Left renal pelvis (tissue), 4 donors: ENCODE results near the gene E2F4. TPM values are rescaled to one million over a fixed set of nuclear protein-coding genes. Genes with fewer than 3 reads are reported as not detected.
A peak's percentile ranks its signal among the peaks of the same experiment; 100 is the strongest.

ENCODE experiments used
- DNase-seq, 4 donors: peaks; one replicate each; pipeline ENCODE4 v3.0.0-alpha.2; 2013; ENCODE audit warnings: low read depth in 4 of 4, low spot score in 3 of 4
- polyA plus RNA-seq, 4 donors: library from polyadenylated mRNA; unstranded; fragments of 120-200 nt; gene quantifications; one replicate each; pipeline ENCODE4 v1.2.1, GENCODE V29; 2013; ENCODE audit not compliant: insufficient read length in 4 of 4

E2F4 gene
- polyA plus RNA-seq, 4 donors: 50.0 to 71.4 (median 50.9) TPM

DNA sequence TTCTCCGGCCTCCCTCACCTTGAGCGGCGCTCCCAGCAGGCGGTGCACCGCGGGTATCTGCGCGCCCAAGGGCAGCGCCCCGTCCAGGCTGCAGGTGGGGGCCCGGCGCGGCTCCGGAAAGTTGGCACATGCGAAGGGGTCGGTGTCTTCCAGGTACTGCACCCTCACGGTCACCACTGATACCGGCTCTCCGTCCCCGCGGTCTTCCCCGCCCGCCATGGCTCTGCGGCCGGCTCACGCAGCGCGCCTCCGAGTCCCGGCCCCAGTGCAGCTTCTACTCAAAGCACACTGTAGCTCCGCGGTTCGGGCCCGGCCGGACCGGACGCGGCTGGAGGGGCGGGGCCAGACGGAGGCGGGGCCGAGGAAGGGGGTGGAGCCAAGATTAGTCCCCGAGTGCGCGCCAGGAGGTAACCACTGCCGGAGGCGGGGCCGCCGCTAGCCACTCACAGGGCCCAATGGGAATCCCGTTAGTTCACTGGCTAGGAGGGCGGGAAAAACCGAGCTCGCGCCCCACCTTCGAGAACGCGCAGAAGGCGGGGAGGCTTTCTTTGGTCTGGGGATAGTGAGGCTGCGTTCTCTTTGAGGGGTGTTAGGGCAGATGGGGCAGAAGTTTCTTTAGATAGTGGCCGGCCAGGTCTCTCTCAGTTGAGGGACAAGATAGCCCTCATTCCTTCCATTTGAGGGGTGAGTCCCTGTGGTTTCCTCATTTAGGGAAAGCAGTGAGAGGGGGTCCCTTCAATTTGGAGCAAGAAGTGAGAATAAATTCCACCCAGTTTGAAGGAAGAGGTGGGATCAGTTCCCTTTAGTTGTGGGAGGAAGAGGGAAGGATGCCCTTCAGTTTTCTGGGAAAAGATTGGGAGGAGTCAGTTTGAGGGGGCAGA lies 55.5 kb downstream of the E2F4 start, which contains the start of gene FHOD1:
TSS of gene FHOD1 (minus strand) at position 290 of the 881 bp plus-strand sequence. CDS start at position 219, 71 bp downstream.
- DNase-seq: peak; percentile 76 to 84 (median 82)

DNA sequence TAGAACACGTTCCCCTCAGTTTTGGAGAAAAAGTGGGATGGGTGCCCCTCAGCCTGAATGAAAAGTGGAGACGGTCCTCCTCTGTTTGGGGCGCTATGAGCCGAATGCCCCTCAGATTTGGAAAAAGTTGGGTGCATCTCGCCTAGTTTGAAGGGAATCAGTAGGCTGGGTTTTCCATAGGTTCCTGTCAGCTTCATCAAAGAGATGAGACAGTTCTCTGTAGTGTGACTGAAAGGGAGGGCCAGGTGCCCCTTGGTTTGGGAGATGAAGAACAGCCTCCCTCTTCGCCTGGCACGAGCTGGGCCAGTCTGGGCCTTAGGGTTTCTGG lies 56.1 kb downstream of the E2F4 start:
- no peak for DNase-seq

Other genes starting within 250 kb of the E2F4 start
- 1 to 10 TPM in 3 of 4 donors, under 1 TPM in 1; 0.74 to 3.5 (median 2.0) TPM for gene CES3, start 230.9 kb upstream of the E2F4 start, polyA plus RNA-seq
- gene CES4A, start 203.6 kb upstream of the E2F4 start, polyA plus RNA-seq: 10 to 100 TPM in 2 of 4 donors, 1 to 10 TPM in 2; 6.3 to 13.2 (median 10.3) TPM
- 10 to 100 TPM; 69.3 to 78.9 (median 76.2) TPM for gene CBFB, start 163.0 kb upstream of the E2F4 start, polyA plus RNA-seq
- 10 to 100 TPM; 21.4 to 28.3 (median 24.6) TPM for gene PHAF1, start 82.2 kb upstream of the E2F4 start, polyA plus RNA-seq
- gene B3GNT9, start 41.2 kb upstream of the E2F4 start, polyA plus RNA-seq: 10 to 100 TPM in 3 of 4 donors, 1 to 10 TPM in 1; 8.5 to 40.1 (median 11.6) TPM
- 1 to 10 TPM; 2.9 to 7.5 (median 3.8) TPM for gene TRADD, start 32.2 kb upstream of the E2F4 start, polyA plus RNA-seq
- gene FBXL8, start 32.2 kb upstream of the E2F4 start, polyA plus RNA-seq: 1 to 10 TPM; 1.2 to 2.5 (median 1.6) TPM
- 1 to 10 TPM; 1.4 to 5.7 (median 2.3) TPM for gene HSF4, start 27.4 kb upstream of the E2F4 start, polyA plus RNA-seq
- 1 to 10 TPM; 2.4 to 7.6 (median 4.9) TPM for gene NOL3, start 21.6 kb upstream of the E2F4 start, polyA plus RNA-seq
- 10 to 100 TPM; 29.3 to 61.4 (median 42.3) TPM for gene MATCAP1, start 8.2 kb upstream of the E2F4 start, polyA plus RNA-seq
- 1 to 10 TPM; 2.3 to 7.7 (median 4.3) TPM for gene EXOC3L1, start 2.0 kb upstream of the E2F4 start, polyA plus RNA-seq
- gene ELMO3, start 7.0 kb downstream of the E2F4 start, polyA plus RNA-seq: 1 to 10 TPM in 3 of 4 donors, under 1 TPM in 1; 0.86 to 8.5 (median 5.5) TPM
- gene TMEM208, start 35.0 kb downstream of the E2F4 start, polyA plus RNA-seq: 10 to 100 TPM; 30.6 to 46.4 (median 37.3) TPM
- 10 to 100 TPM; 37.6 to 51.7 (median 40.2) TPM for gene FHOD1, start 55.3 kb downstream of the E2F4 start, polyA plus RNA-seq
- 1 to 10 TPM; 2.6 to 5.9 (median 4.5) TPM for gene SLC9A5, start 56.8 kb downstream of the E2F4 start, polyA plus RNA-seq
- gene PLEKHG4, start 87.4 kb downstream of the E2F4 start, polyA plus RNA-seq: 10 to 100 TPM in 3 of 4 donors, 1 to 10 TPM in 1; 9.5 to 28.0 (median 14.5) TPM
- gene KCTD19, start 134.6 kb downstream of the E2F4 start, polyA plus RNA-seq: 1 to 10 TPM in 2 of 4 donors, under 1 TPM in 2; 0.50 to 2.3 (median 1.2) TPM
- 1 to 10 TPM; 1.5 to 7.7 (median 4.6) TPM for gene LRRC36, start 134.7 kb downstream of the E2F4 start, polyA plus RNA-seq
- gene TPPP3, start 201.3 kb downstream of the E2F4 start, polyA plus RNA-seq: 10 to 100 TPM; 44.8 to 63.4 (median 53.2) TPM
- gene ZDHHC1, start 224.3 kb downstream of the E2F4 start, polyA plus RNA-seq: 10 to 100 TPM; 10.4 to 18.0 (median 11.9) TPM
- 10 to 100 TPM; 16.5 to 74.4 (median 45.6) TPM for gene HSD11B2, start 239.0 kb downstream of the E2F4 start, polyA plus RNA-seq